D721Med (cell line): ENCODE results near the gene SYNGR1.

Source experiments
- DNase-seq: peaks from one replicate; pipeline ENCODE4 v3.0.0; 2011; ENCODE audit warnings: low spot score; ENCODE audit not compliant: insufficient read length
- FAIRE-seq: peaks from 2 replicates; lab custom pipeline; 2011; peaks lifted over from hg19 to GRCh38; lab: Jason Lieb, UNC
- TF ChIP-seq, protein P1 (sequence below): IDR thresholded peaks from 2 replicates; pipeline ENCODE4 v1.5.1; 2012; ENCODE audit warnings: mild to moderate bottlenecking, control low read depth; ENCODE audit not compliant: insufficient read depth; ENCODE audit errors: missing control alignments

Gene SYNGR1

DNA sequence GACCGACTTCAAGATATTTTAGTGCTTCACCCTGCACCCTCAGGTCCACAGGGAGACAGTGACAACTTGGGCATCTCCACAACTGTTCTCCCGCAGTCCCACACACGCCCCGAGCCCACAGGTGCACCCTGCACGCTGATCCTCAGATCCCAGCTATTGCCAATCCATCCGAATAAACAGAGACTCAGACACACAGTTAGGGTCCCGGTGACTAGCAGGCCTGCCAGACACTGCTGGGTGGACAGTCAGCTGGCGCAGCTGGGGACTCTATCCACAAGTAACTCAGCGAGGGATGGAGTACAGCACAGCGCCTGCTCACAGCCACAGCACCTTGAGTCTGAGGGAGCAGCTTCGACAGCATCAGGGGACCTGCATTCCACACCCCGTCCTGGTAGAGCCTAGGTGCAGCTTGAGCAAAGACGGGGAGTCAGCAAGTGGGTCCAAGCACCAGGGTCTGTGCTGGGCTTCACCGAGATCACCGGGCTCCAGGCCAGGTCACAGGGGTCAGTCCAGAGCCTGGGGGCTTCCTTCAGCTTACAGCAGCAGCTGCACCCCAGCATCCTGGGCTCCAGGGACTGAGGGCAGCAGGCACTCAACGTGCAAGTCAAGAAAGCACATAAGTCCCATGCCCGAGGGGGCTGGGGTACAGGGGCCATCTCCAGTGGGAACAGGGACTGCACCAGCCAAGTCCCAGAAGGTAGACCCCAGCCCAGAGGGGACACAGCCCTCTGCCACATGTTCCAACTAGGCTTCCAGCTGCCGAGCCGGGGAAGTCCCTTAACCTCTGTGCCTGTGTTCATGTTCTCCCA, 38.0 kb upstream of the SYNGR1 start:
- FAIRE-seq: no peak
- no peak for DNase-seq
- TF ChIP-seq, protein P1, sequence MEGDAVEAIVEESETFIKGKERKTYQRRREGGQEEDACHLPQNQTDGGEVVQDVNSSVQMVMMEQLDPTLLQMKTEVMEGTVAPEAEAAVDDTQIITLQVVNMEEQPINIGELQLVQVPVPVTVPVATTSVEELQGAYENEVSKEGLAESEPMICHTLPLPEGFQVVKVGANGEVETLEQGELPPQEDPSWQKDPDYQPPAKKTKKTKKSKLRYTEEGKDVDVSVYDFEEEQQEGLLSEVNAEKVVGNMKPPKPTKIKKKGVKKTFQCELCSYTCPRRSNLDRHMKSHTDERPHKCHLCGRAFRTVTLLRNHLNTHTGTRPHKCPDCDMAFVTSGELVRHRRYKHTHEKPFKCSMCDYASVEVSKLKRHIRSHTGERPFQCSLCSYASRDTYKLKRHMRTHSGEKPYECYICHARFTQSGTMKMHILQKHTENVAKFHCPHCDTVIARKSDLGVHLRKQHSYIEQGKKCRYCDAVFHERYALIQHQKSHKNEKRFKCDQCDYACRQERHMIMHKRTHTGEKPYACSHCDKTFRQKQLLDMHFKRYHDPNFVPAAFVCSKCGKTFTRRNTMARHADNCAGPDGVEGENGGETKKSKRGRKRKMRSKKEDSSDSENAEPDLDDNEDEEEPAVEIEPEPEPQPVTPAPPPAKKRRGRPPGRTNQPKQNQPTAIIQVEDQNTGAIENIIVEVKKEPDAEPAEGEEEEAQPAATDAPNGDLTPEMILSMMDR: no peak

DNA sequence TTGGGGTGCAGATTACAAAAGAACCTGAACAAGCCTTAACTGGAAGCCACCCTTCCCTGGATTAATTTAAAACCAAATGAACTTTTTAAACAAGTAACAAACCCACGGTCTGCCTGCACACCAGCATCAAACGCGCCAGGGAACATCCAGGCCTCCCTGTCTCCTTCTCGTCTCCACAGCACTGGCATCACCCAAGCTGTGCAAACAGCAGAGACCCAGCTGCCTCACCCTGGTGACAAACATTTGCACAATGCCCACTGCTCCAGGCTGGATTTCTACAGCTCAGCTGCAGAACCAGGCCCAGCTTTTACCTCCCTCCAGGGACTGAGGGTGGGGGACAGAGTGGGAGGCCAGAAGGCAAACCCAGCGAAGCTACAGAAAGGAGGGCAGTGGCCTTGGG, 37.4 kb upstream of the SYNGR1 start:
- DNase-seq: no peak
- TF ChIP-seq, protein P1: no peak
- FAIRE-seq: no peak

DNA sequence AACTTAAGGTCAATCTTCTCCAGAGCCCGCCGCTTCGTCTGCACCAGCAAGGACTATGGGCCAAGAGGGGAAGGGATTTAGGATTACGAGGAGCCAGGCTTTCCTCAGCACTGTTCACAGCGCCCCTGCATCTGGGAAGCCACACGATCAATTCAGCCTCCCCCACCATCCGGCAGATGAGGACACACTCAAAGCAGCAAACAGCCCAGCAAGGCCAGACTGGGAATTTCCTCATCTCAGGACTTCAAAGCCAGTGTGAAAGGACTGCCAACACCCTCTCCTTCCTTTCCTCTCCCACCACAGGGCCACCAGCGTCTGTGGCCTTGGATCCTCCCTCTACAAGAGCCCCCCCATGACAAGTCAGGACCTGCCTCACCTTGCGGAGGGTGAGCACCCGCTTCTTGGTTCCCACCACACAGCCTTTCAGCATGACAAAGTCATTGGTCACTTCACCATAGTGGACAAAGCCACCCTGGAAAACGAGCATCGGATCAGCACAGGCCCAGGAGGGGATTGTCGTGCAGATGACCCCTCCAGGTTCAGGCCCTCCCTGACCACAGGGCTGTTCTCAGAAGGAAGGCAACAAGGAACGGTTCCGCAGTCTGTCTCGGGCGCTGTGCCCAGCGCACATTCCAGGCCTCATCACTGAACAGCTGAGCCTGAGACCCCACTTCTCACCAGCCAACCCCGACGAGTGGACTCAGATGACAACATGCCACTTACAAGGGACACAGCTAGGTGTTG, 36.4 kb upstream of the SYNGR1 start:
- FAIRE-seq (no peak), DNase-seq (no peak)
- TF ChIP-seq, protein P1: no peak

DNA sequence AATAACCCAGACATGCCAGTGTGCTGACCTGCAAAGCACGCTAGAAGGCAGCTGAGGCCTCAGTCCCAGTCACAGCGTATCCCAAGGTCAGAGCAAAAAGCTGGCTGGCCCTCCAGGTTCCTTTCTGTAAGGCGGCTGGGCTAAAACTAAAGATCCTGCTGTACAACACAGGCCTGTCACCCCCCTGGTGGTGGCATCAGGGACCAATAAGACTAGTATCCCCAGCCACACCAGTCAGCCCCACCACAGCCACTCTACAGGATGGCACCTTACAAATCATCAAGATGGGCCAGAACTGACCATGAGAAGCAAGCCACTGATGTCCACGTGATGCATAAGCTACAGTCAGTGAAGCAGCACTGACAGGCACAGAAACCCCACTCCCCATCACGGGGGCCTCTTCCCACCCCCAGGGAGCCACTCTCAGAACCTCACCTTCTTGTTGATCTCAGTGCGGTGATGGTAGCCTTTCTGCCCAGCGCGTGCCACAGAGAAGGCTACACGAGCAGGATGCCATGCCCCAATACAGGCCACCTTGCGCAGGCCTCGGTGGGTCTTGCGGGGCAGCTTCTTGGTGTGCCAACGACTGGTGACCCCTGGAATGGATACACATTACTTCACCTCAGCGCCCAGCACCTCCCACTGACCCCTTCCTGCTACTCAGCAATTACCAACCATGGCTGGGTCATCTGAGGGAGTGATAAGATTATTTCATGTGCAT, 35.4 kb upstream of the SYNGR1 start:
- TF ChIP-seq, protein P1: no peak
- DNase-seq: no peak
- FAIRE-seq: no peak

DNA sequence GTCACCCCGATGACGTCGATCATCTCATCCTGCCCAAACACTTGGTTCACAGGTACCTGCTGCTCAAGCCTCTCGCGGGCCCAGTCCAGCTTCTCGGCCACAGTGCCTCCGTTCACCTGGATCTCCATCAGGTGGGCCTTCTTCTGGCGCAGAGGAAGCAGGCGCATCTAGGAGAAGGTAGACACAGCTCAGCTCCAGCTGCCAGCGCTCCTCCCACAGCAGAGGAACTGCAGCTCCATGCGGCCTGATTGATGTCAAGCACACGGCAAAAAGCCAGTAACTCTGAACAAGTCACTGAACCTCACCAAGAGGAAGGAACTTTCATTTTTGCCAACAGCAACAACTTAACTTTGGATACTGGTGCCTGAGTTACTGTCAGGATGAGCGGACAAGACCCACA, 34.4 kb upstream of the SYNGR1 start:
- DNase-seq (no peak), FAIRE-seq (no peak)
- TF ChIP-seq, protein P1: no peak

DNA sequence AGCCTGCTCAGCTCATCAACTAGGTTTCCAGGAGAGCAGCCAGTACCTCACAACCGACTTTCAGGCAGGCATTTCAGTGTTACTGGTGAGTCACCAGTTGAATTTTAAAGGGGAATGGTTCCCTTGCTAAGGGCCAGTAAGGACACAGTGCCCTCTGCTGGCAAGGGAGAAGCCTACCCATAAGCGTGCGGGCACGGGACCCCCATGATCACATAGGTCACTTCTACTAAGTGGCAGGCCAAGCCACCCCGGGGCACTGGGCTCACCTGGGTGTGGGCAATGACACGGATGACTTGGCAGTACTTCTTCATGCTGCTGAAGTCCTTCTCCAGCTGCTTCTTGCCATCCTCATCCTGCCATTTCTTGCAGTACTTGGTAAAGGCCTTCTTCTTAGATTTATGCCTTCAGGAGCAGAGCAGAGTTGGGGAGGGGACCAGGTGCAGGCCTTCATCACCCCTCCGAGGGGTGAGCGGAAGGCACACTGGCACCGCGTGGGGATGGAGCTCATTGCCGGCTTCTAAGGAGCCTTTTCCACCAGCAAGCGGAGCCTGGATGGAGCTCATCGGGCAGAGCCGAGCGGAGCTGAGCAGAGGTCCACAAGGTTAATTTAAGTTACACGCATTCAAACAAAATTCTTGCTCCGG, 33.2 kb upstream of the SYNGR1 start:
- DNase-seq (no peak), FAIRE-seq (no peak)
- TF ChIP-seq, protein P1: peak; percentile 66
